CD14-positive monocyte (primary cell): Measurements from ENCODE around the gene CINP. TPM values are rescaled to one million over a fixed set of nuclear protein-coding genes. Genes with fewer than 3 reads are reported as not detected.

Experiments used
- DNase-seq, 3 donors: peaks; one replicate each; pipeline ENCODE4 v3.0.0-alpha.2; 2011 to 2022
- H2AFZ ChIP-seq: 2 replicates; pipeline ENCODE4 v1.6.0; 2012; ENCODE audit warnings: mild to moderate bottlenecking, low read depth, low read length, inconsistent platforms; ENCODE audit not compliant: insufficient read depth, poor library complexity, severe bottlenecking
- H3K27ac ChIP-seq, 2 donors: 1 replicate in 1 of 2; 2 replicates in 1 of 2; pipeline ENCODE4 v1.5.1; 2012 to 2013; ENCODE audit warnings: low read length in 2 of 2, control low read depth in 1 of 2, inconsistent platforms in 1 of 2, low read depth in 1 of 2, mild to moderate bottlenecking in 1 of 2
- H3K27me3 ChIP-seq, 2 donors: one replicate each; pipeline versions ENCODE4 v1.6.0 to v1.6.1; 2011 to 2013; ENCODE audit warnings: low read length in 2 of 2; ENCODE audit not compliant: control insufficient read depth in 2 of 2, insufficient read depth in 2 of 2
- H3K36me3 ChIP-seq, 2 donors: replicated peaks in 1 of 2; 1 replicate in 1 of 2; 2 replicates in 1 of 2; pipeline versions ENCODE4 v1.5.1 to v1.6.1; 2012 to 2013; ENCODE audit warnings: low read length in 2 of 2, control low read depth in 1 of 2, inconsistent platforms in 1 of 2, mild to moderate bottlenecking in 1 of 2; ENCODE audit not compliant: insufficient read depth in 2 of 2, control insufficient read depth in 1 of 2
- H3K4me1 ChIP-seq, 2 donors: 1 replicate in 1 of 2; 2 replicates in 1 of 2; pipeline versions ENCODE4 v1.5.1 to v1.6.1; 2012 to 2013; ENCODE audit warnings: low read length in 2 of 2, control low read depth in 1 of 2, inconsistent platforms in 1 of 2, mild to moderate bottlenecking in 1 of 2, moderate library complexity in 1 of 2; ENCODE audit not compliant: insufficient read depth in 2 of 2, control insufficient read depth in 1 of 2
- H3K4me2 ChIP-seq: replicated peaks from 2 replicates; pipeline ENCODE3; 2012; ENCODE audit warnings: low read length, moderate library complexity, mild to moderate bottlenecking; ENCODE audit not compliant: poor library complexity, severe bottlenecking; ENCODE audit errors: extremely low read depth
- H3K4me3 ChIP-seq, 3 experiments: fragments of 200-600 bp in 1 of 3; sonication (generic) in 1 of 3; replicated peaks in 1 of 3; 1 replicate in 2 of 3; 2 replicates in 1 of 3; pipeline ENCODE4 v1.5.1; 2011 to 2013; ENCODE audit warnings: low read length in 3 of 3, mild to moderate bottlenecking in 3 of 3, control low read depth in 2 of 3, low read depth in 2 of 3, inconsistent platforms in 1 of 3, moderate library complexity in 1 of 3
- H3K79me2 ChIP-seq: 2 replicates; pipeline ENCODE4 v1.6.0; 2012; ENCODE audit warnings: mild to moderate bottlenecking, control low read depth, inconsistent platforms, low read length, moderate library complexity; ENCODE audit not compliant: insufficient read depth
- H3K9ac ChIP-seq: 2 replicates; pipeline ENCODE4 v1.6.0; 2017; ENCODE audit warnings: low read length, mild to moderate bottlenecking; ENCODE audit not compliant: insufficient read depth, poor library complexity, severe bottlenecking
- H3K9me3 ChIP-seq, 2 donors: replicated peaks in 1 of 2; 1 replicate in 1 of 2; 2 replicates in 1 of 2; pipeline versions ENCODE4 v1.5.1 to v1.6.1; 2012 to 2013; ENCODE audit warnings: low read length in 2 of 2, control low read depth in 1 of 2; ENCODE audit not compliant: control insufficient read depth in 1 of 2, insufficient read depth in 1 of 2
- H4K20me1 ChIP-seq: 2 replicates; pipeline ENCODE4 v1.6.0; 2012; ENCODE audit warnings: mild to moderate bottlenecking, low read length, control low read depth, moderate library complexity; ENCODE audit not compliant: insufficient read depth
- H3K27ac Mint-ChIP-seq, 7 donors: one replicate each; pipeline ENCODE4 v1.8.0; 2020; ENCODE audit warnings: mild to moderate bottlenecking in 7 of 7, mixed read lengths in 7 of 7, moderate library complexity in 6 of 7, inconsistent platforms in 2 of 7
- H3K27me3 Mint-ChIP-seq, 3 donors: one replicate each; pipeline ENCODE4 v1.8.0; 2021 to 2022; ENCODE audit warnings: low read depth in 3 of 3, mild to moderate bottlenecking in 3 of 3, mixed read lengths in 3 of 3, moderate library complexity in 3 of 3, inconsistent platforms in 1 of 3
- H3K36me3 Mint-ChIP-seq, 2 donors: one replicate each; pipeline ENCODE4 v1.8.0; 2020; ENCODE audit warnings: mixed read lengths in 2 of 2, inconsistent platforms in 1 of 2, mild to moderate bottlenecking in 1 of 2
- H3K4me1 Mint-ChIP-seq: one replicate; pipeline ENCODE4 v1.8.0; 2020; ENCODE audit warnings: mild to moderate bottlenecking, mixed read lengths
- H3K4me3 Mint-ChIP-seq, 2 donors: one replicate each; pipeline ENCODE4 v1.8.0; 2020; ENCODE audit warnings: mild to moderate bottlenecking in 2 of 2, mixed read lengths in 2 of 2, moderate library complexity in 1 of 2
- H3K9me3 Mint-ChIP-seq, 7 donors: one replicate each; pipeline ENCODE4 v1.8.0; 2020 to 2022; ENCODE audit warnings: mixed read lengths in 7 of 7, mild to moderate bottlenecking in 6 of 7, moderate library complexity in 6 of 7, inconsistent platforms in 2 of 7
- WGBS: methylation state at CpG from one replicate; pipeline ENCODE4 v1.1.5; 2013; ENCODE audit warnings: missing lambda C conversion rate; ENCODE audit not compliant: insufficient coverage; 5-methylcytosine and 5-hydroxymethylcytosine counted together
- intact Hi-C, 2 donors: fragments of 100-400 bp; cut with micrococcal nuclease; formaldehyde crosslinking; loops; one replicate each; pipeline versions ENCODE4 v1.15.0 to v1.15.1; 2023
- polyA plus RNA-seq, 3 donors: library from polyadenylated mRNA; depleted of rRNA in 1 of 3; unstranded in 2 of 3; stranded (reverse) in 1 of 3; fragments of 300-500 nt in 2 of 3; fragments of >200 nt in 1 of 3; fragmentation: Illumina TruSeq in 2 of 3; gene quantifications; 1 replicate in 2 of 3; 2 replicates in 1 of 3; pipeline ENCODE4 v1.2.3, GENCODE V29; 2012 to 2021
- TF ChIP-seq, protein P1 (sequence below): fragments of 200-600 bp; IDR thresholded peaks from one replicate; pipeline ENCODE4 v1.8.0; 2022; ENCODE audit warnings: antibody characterized with exemption, mild to moderate bottlenecking

CINP gene
- polyA plus RNA-seq, 3 donors, result 28.9 to 58.5 (median 57.1) TPM

- Mint-ChIP-seq H3K4me1 (peaks cover 7% of the 10 kb centered on the region), H3K4me3 (no peak overlapping the region)
- H2AFZ ChIP-seq, result no peak overlapping the region
These were observed 36.1 kb downstream of the CINP start for GRCh38 chr14:102326583-102326982.

GRCh38 chr14:102325791-102326345 is 36.8 kb downstream of the CINP start:
- H3K27me3 ChIP-seq, result no peaks in the 10 kb centered on the region
- peaks cover 3 to 7% of the 10 kb centered on the region in 2 donors for H3K4me1 ChIP-seq
- intact Hi-C loops, result loop anchor here in 1 of 2 donors (10.0 kb wide), 1 partner anchor 191 kb away; the partner anchor contains the start of gene WDR20
- Mint-ChIP-seq H3K36me3 (peaks cover 8 to 10% of the 10 kb centered on the region in 2 donors), H3K27ac (peak overlapping the region in 1 of 7 donors; percentile 11), H3K4me1 (peaks cover 7% of the 10 kb centered on the region), H3K4me3 (no peak overlapping the region), H3K9me3 (no peaks in the 10 kb centered on the region), H3K27me3 (peaks cover 0 to 2% (median 0%) of the 10 kb centered on the region in 3 donors)
- DNase-seq, result no peak
- H3K9me3 ChIP-seq, result no peaks in the 10 kb centered on the region
- H3K9ac ChIP-seq, result no peak overlapping the region
- H3K27ac ChIP-seq, result no peak overlapping the region
- H3K36me3 ChIP-seq, result peaks cover 0 to 9% of the 10 kb centered on the region in 2 donors
- no peak overlapping the region for H2AFZ ChIP-seq
- no peak overlapping the region for H3K4me3 ChIP-seq
- H3K4me2 ChIP-seq, result no peak overlapping the region
- no peaks in the 10 kb centered on the region for H4K20me1 ChIP-seq
- H3K79me2 ChIP-seq, result no peaks in the 10 kb centered on the region
- WGBS, result 97% methylated on average over 7 of the region's 9 CpGs
- TF ChIP-seq, protein P1, sequence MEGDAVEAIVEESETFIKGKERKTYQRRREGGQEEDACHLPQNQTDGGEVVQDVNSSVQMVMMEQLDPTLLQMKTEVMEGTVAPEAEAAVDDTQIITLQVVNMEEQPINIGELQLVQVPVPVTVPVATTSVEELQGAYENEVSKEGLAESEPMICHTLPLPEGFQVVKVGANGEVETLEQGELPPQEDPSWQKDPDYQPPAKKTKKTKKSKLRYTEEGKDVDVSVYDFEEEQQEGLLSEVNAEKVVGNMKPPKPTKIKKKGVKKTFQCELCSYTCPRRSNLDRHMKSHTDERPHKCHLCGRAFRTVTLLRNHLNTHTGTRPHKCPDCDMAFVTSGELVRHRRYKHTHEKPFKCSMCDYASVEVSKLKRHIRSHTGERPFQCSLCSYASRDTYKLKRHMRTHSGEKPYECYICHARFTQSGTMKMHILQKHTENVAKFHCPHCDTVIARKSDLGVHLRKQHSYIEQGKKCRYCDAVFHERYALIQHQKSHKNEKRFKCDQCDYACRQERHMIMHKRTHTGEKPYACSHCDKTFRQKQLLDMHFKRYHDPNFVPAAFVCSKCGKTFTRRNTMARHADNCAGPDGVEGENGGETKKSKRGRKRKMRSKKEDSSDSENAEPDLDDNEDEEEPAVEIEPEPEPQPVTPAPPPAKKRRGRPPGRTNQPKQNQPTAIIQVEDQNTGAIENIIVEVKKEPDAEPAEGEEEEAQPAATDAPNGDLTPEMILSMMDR, result no peak

More at GRCh38 chr14:102326583-102326982, 36.1 kb downstream of the CINP start:
- WGBS, result 98% methylated on average over 10 of the region's 14 CpGs
- TF ChIP-seq, protein P1, result no peak
- Histone ChIP-seq H3K4me1 (peaks cover 3 to 7% of the 10 kb centered on the region in 2 donors), H3K4me3 (no peak overlapping the region), H3K4me2 (no peak overlapping the region), H3K27ac (no peak overlapping the region), H4K20me1 (no peaks in the 10 kb centered on the region), H3K27me3 (no peaks in the 10 kb centered on the region), H3K79me2 (no peaks in the 10 kb centered on the region), H3K9ac (no peak overlapping the region), H3K9me3 (no peaks in the 10 kb centered on the region), H3K36me3 (peaks cover 0 to 10% of the 10 kb centered on the region in 2 donors)
- Mint-ChIP-seq H3K36me3 (peaks cover 10 to 14% of the 10 kb centered on the region in 2 donors), H3K9me3 (no peaks in the 10 kb centered on the region), H3K27ac (peak overlapping the region in 1 of 7 donors; percentile 30), H3K27me3 (peaks cover 0 to 2% (median 1%) of the 10 kb centered on the region in 3 donors)
- no peak for DNase-seq
- intact Hi-C loops, result loop anchor here in 1 of 2 donors (10.0 kb wide), 1 partner anchor 192 kb away; the partner anchor contains the start of gene WDR20
